Testis (tissue), 2 donors: Measurements from ENCODE around the gene SSTR4.

Source experiments
- POLR2A ChIP-seq: fragments of 450-650 bp; IDR thresholded peaks from one replicate; pipeline ENCODE4 v1.6.1; 2017; ENCODE audit warnings: antibody characterized with exemption, mild to moderate bottlenecking, moderate library complexity
- TF ChIP-seq, protein P1 (sequence below), 3 experiments: fragments of 450-650 bp in 2 of 3; fragments of 200-600 bp in 1 of 3; sonication (generic) in 1 of 3; IDR thresholded peaks; one replicate each; pipeline ENCODE4 v1.5.1; 2016 to 2019; ENCODE audit warnings: antibody characterized with exemption in 3 of 3, mild to moderate bottlenecking in 2 of 3, moderate library complexity in 1 of 3

DNA sequence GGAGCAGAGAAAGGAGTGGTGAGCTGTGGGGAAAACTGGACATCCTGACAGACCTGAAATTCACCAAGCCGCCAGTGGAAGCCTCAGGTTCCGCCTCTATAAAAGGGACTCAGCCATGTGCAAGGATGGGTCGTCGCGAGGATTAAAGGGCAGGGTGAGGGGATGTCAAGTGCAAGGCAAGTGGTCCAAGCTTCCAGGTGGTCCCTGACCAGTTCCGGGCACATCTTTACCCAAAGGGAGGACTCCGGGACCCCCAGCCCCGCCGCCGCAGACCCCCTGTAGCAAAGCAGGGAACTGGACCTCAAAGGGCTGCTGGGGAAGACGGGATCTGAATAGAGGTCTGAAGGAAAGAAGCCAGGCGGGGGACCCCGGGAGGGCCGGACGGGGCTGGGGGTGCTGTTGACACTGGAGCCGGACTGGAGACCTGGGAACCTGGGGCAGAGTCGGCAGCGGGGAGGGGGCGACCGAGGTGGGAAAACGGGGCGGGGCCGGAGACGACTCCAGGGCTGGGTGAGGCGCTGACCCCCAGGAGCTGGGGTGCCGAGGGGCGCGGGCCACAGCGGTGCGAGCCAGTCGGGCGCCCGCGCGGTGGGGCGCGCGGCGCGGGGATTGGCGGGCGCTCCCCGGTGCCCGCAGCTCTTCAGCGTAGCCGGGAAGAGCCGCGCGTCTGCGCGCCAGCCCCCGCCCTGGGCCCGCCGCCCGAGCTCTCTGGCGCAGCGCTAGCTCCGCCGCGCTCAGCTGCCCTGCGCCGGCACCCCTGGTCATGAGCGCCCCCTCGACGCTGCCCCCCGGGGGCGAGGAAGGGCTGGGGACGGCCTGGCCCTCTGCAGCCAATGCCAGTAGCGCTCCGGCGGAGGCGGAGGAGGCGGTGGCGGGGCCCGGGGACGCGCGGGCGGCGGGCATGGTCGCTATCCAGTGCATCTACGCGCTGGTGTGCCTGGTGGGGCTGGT, at the start of gene SSTR4:
- TF ChIP-seq POLR2A, result no peak
- TF ChIP-seq, protein P1, sequence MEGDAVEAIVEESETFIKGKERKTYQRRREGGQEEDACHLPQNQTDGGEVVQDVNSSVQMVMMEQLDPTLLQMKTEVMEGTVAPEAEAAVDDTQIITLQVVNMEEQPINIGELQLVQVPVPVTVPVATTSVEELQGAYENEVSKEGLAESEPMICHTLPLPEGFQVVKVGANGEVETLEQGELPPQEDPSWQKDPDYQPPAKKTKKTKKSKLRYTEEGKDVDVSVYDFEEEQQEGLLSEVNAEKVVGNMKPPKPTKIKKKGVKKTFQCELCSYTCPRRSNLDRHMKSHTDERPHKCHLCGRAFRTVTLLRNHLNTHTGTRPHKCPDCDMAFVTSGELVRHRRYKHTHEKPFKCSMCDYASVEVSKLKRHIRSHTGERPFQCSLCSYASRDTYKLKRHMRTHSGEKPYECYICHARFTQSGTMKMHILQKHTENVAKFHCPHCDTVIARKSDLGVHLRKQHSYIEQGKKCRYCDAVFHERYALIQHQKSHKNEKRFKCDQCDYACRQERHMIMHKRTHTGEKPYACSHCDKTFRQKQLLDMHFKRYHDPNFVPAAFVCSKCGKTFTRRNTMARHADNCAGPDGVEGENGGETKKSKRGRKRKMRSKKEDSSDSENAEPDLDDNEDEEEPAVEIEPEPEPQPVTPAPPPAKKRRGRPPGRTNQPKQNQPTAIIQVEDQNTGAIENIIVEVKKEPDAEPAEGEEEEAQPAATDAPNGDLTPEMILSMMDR (IDR thresholded peaks at IDR 0.05), result no peak
